Liver (tissue), 3 donors: Measurements from ENCODE around the gene NEDD4.

Experiments
- CTCF ChIP-seq: fragments of 150-350 bp; IDR thresholded peaks from 2 replicates; pipeline ENCODE4 v1.5.1; 2017; ENCODE audit warnings: improper control_type of control experiment, low read depth, low read length; ENCODE audit not compliant: missing input control
- EGR1 ChIP-seq, 2 donors: IDR thresholded peaks; 2 replicates each; pipeline ENCODE4 v1.6.1; 2016 to 2018; ENCODE audit warnings: antibody characterized with exemption in 2 of 2, low read depth in 2 of 2
- FOXA1 ChIP-seq: IDR thresholded peaks from 2 replicates; pipeline ENCODE4 v1.6.1; 2016; ENCODE audit warnings: antibody characterized with exemption
- GABPA ChIP-seq, 2 donors: IDR thresholded peaks in 1 of 2; conservative IDR thresholded peaks in 1 of 2; 2 replicates each; pipeline ENCODE4 v1.6.1; 2016; ENCODE audit warnings: antibody characterized with exemption in 2 of 2, mild to moderate bottlenecking in 1 of 2, moderate library complexity in 1 of 2
- JUND ChIP-seq, 2 donors: IDR thresholded peaks; 2 replicates each; pipeline ENCODE4 v1.6.1; 2016; ENCODE audit warnings: antibody characterized with exemption in 2 of 2
- MAX ChIP-seq: IDR thresholded peaks from 2 replicates; pipeline ENCODE4 v1.6.1; 2016; ENCODE audit warnings: antibody characterized with exemption
- REST ChIP-seq: IDR thresholded peaks from 2 replicates; pipeline ENCODE4 v1.6.1; 2016; ENCODE audit warnings: antibody characterized with exemption, mild to moderate bottlenecking
- SP1 ChIP-seq: IDR thresholded peaks from 2 replicates; pipeline ENCODE4 v1.6.1; 2018; ENCODE audit warnings: antibody characterized with exemption, mild to moderate bottlenecking
- TAF1 ChIP-seq: conservative IDR thresholded peaks from 2 replicates; pipeline ENCODE4 v1.6.1; 2016; ENCODE audit warnings: antibody characterized with exemption, mild to moderate bottlenecking
- YY1 ChIP-seq: IDR thresholded peaks from 2 replicates; pipeline ENCODE4 v1.6.1; 2016; ENCODE audit warnings: antibody characterized with exemption, mild to moderate bottlenecking
- ZBTB33 ChIP-seq: IDR thresholded peaks from 2 replicates; pipeline ENCODE4 v1.6.1; 2016; ENCODE audit warnings: antibody characterized with exemption
- donor health status: healthy.
- donor health status: healthy.

- TF ChIP-seq FOXA1, result no peak
- TF ChIP-seq CTCF, result no peak
- no peak for TF ChIP-seq REST
- TF ChIP-seq GABPA (IDR thresholded peaks at IDR 0.05 in 1 of 2, conservative IDR thresholded peaks at IDR 0.05 in 1 of 2), result no peak
- TF ChIP-seq MAX, result no peak
- TF ChIP-seq JUND (IDR thresholded peaks at IDR 0.05), result no peak
- TF ChIP-seq EGR1 (IDR thresholded peaks at IDR 0.05; ENCODE audit: low read depth in 2 of 2), result no peak
- no peak for TF ChIP-seq TAF1
- no peak for TF ChIP-seq ZBTB33
- TF ChIP-seq SP1, result no peak
- no peak for TF ChIP-seq YY1
These were observed 6.2 kb upstream of the NEDD4 start for GRCh38 chr15:55999658-56000057.
